ENCODE results near the gene PRKRA.

DNA sequence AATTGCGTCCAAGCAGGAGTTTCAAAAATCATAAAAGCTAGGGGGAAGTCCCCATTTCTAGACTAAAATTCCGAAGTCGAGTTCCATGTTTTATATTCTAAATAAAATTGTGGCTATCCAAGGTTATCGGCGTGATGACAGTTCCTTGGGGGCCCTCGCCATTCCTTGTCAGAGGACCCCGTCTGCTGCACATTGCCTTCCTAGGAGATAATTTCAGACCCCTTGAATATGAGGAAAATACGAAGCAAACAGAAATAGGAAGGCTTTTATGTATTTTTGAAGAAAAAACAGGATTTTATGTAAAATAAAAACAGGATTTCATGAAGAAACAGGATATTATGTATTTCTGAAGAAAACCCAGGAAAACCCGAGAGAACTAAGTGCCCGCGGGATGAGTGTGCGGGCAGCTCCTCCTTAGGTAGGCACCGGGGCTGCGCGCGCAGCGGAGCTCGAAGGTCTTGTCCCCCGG lies 28.8 kb upstream of the PRKRA start:
- TF ChIP-seq, protein P1, sequence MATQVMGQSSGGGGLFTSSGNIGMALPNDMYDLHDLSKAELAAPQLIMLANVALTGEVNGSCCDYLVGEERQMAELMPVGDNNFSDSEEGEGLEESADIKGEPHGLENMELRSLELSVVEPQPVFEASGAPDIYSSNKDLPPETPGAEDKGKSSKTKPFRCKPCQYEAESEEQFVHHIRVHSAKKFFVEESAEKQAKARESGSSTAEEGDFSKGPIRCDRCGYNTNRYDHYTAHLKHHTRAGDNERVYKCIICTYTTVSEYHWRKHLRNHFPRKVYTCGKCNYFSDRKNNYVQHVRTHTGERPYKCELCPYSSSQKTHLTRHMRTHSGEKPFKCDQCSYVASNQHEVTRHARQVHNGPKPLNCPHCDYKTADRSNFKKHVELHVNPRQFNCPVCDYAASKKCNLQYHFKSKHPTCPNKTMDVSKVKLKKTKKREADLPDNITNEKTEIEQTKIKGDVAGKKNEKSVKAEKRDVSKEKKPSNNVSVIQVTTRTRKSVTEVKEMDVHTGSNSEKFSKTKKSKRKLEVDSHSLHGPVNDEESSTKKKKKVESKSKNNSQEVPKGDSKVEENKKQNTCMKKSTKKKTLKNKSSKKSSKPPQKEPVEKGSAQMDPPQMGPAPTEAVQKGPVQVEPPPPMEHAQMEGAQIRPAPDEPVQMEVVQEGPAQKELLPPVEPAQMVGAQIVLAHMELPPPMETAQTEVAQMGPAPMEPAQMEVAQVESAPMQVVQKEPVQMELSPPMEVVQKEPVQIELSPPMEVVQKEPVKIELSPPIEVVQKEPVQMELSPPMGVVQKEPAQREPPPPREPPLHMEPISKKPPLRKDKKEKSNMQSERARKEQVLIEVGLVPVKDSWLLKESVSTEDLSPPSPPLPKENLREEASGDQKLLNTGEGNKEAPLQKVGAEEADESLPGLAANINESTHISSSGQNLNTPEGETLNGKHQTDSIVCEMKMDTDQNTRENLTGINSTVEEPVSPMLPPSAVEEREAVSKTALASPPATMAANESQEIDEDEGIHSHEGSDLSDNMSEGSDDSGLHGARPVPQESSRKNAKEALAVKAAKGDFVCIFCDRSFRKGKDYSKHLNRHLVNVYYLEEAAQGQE (IDR thresholded peaks at IDR 0.05): no peak
- TF ChIP-seq FOXA1 (IDR thresholded peaks at IDR 0.05): no peak
- TF ChIP-seq SP1 (IDR thresholded peaks at IDR 0.05): no peak
- TF ChIP-seq, protein P2, sequence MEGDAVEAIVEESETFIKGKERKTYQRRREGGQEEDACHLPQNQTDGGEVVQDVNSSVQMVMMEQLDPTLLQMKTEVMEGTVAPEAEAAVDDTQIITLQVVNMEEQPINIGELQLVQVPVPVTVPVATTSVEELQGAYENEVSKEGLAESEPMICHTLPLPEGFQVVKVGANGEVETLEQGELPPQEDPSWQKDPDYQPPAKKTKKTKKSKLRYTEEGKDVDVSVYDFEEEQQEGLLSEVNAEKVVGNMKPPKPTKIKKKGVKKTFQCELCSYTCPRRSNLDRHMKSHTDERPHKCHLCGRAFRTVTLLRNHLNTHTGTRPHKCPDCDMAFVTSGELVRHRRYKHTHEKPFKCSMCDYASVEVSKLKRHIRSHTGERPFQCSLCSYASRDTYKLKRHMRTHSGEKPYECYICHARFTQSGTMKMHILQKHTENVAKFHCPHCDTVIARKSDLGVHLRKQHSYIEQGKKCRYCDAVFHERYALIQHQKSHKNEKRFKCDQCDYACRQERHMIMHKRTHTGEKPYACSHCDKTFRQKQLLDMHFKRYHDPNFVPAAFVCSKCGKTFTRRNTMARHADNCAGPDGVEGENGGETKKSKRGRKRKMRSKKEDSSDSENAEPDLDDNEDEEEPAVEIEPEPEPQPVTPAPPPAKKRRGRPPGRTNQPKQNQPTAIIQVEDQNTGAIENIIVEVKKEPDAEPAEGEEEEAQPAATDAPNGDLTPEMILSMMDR (IDR thresholded peaks at IDR 0.05; ENCODE audit: low read depth, low read length, missing input control): no peak
- no peak for TF ChIP-seq JUND (IDR thresholded peaks at IDR 0.05)
- TF ChIP-seq RXRA (IDR thresholded peaks at IDR 0.05): no peak
- TF ChIP-seq GABPA (IDR thresholded peaks at IDR 0.05 in 1 of 2, conservative IDR thresholded peaks at IDR 0.05 in 1 of 2): no peak
